Dedifferentiated amniotic fluid mesenchymal stem cell (primary cell): ENCODE measurements around the gene TYMS.

ENCODE experiments used
- DNase-seq: peaks from one replicate; pipeline ENCODE4 v3.0.0-alpha.2; 2016; ENCODE audit errors: extremely low spot score

The TYMS gene

GRCh38 chr18:657311-658000 is at the start of gene TYMS:
TYMS (plus strand) TSS chr18:657653; CDS start chr18:657743, 90 bp downstream.
- DNase-seq = no peak

- no peak for DNase-seq
Observed at GRCh38 chr18:607930-608329, 49.5 kb upstream of the TYMS start.

DNA sequence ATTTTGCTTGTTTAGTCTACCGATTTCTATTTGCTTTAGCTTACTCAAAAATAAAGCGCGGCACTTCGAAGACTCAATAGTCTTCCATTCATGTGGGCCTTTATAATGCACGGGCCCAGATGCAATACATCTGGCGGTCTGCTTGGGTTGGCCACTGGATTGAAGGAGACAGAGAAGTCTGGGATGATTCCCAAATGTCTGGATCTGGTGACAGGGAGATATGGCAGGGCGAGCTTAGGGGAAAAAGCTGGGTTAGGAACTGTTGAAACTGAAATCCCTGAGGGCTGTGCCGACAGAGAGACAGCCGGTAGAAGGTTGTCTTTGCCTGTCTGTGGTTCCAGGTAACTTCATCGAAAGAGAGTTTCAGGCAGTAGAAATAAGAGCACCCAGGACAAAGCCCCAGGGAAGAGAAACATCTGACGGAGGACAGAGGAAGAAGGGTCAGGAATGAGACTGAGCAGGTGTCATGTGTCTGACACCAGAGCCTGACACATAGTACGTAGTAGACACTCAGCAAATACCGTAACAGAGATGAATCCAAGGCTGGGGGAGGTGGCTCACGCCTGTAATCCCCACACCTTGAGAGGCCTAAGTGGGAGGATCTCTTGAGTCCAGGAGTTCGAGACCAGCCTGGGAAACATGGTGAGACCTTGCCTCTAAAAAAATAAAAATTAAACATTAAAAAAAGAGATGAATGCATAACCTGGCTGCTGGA is 47.1 kb upstream of the TYMS start:
- DNase-seq = no peak

- DNase-seq = no peak
Observed at GRCh38 chr18:612156-612555, 45.3 kb upstream of the TYMS start.

- no peak for DNase-seq
Observed at GRCh38 chr18:614193-614592, 43.3 kb upstream of the TYMS start.

GRCh38 chr18:615092-615521 is 42.3 kb upstream of the TYMS start:
- no peak for DNase-seq

- no peak for DNase-seq
Observed at GRCh38 chr18:615773-616172, 41.7 kb upstream of the TYMS start.

DNA sequence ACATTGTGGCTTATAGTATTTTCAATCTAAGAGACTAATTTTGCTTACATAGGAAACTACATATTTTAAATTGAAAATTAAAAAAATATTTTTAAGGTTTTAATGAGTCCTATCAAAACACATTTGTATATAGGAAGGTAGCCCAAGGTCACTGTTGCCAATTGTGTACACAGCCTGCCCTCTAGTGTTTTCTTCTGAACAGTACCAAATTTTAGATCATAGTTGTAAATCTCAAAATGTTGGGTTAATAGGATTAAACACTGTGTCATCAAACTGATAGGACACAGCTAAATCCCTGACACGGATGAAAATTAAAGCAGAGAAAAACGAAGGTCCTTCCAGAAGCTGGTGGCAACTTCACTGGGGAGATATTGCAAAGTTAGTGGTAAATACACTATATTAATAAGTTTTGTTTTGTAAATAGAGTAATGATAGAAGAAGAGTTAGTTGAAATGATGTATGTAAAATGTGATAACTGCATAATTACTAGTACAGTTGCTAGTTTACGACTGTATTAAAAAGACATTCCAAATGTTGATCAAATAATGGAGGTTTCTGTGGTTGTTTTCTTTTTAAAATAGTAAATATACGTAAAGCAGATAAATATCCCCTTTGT is 41.0 kb upstream of the TYMS start:
- DNase-seq = peak; percentile 47

DNA sequence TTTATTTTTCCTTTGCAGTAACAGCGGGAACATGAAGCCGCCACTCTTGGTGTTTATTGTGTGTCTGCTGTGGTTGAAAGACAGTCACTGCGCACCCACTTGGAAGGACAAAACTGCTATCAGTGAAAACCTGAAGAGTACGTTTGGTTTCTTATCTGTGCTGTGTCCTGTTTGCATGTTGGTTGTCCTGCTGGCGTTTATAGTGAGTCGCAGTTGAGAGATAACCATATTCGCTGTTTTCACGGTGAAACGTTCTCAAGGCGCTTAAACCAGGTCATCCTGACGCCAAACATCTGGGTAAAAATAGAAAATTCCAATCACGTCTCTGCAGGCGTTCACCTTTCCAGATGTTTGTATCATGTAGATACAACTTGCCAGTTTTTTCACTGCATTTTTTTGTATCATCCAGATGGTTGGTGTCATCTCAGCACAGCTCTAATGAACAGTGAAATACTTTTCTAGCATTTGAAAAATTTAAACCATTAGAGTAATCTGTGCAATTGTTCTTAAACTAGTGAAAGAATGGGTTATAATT is 39.4 kb upstream of the TYMS start:
- no peak for DNase-seq

DNA sequence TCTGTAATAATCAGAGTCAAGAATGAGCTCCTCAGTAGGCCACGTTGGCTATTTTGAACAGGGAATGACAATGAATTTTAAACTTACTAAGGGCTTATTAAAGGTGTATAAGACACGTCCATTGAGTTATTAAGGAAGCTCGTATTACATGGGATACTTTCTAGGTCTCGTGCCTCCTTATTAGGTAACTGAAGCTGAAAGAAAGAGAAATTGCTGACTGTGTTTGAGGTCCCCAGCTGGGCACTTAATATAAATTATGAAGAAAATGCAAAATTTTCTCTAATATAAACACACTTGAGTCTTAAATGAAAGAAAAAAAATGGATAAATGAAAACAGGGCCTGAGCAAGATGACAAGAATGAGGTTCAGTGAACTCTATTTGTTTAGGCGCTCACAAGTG is 38.8 kb upstream of the TYMS start:
- DNase-seq = no peak

DNA sequence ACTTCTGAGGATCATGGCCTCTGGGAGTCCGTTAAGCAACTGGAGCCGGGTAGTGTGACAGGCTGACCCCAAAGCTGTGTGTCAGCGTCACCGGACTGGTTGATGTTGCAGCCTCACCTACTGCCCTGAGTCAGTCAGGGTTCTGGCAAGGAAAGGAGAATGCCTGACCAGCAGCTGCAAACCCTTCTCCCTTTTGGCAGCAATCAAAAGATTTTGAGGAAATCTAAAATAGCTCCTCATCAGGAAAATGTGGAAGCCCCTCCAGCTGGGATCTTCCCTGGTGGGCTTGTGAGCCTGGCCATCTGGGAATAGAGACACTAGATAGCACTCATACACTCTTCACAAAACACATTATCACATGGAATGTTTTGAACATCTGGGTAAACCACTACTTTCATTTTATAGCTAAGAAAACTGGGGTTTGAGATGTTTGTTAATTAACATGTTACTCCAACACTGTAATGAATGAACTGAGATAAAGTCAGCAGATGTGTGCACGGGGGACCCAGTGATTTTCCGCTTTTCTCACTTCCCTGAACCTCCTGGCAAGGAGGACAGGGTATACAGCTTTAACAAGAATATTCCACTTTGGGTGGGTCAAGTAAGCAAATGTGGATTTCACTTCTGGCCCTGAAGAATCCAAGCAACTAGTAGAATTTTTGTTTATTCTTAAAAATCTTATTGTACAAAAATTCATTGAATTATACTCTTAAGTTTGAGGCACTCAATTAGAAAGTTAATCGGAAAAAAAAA is 36.0 kb upstream of the TYMS start:
- no peak for DNase-seq

- DNase-seq = no peak
Observed at GRCh38 chr18:622289-622688, 35.2 kb upstream of the TYMS start.

DNA sequence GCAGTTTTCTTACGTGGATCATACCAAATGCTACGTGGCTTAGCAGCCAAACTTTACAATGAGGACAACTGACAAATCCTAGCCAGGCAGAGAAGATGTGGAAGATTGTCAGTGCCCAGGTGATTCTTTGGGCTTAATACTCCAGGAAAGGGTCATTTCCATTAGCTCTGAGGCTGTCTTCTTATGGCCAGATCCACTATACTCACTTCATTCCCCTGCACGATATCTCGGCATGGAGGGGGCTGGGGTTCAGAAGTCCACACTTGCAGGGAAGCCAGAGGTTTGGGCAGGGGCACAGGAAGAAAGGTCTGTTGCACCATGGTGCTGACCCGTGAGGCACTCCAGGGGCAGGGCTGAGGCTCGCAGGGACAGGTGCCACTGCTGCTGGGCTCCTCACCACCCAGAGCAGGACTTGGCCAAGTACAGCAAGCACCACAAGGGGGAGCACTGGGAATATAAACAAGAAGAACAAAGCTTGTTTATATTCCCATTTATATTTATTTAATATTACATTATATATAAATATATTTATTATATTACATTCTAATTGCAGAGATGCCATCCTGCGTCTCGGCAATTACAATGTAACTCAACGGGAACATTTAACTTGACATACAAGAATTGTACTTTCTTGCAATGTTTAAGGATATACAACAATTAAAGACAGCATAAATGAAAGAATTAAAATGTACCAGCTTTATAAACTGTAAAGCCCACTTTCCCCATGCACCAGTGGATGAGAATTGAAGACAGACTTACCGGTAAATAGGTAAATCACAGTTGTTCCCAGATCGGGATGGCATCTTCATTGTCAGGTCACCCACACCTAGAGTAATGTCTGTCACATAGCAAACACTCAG is 33.5 kb upstream of the TYMS start:
- DNase-seq = peak; percentile 84

DNA sequence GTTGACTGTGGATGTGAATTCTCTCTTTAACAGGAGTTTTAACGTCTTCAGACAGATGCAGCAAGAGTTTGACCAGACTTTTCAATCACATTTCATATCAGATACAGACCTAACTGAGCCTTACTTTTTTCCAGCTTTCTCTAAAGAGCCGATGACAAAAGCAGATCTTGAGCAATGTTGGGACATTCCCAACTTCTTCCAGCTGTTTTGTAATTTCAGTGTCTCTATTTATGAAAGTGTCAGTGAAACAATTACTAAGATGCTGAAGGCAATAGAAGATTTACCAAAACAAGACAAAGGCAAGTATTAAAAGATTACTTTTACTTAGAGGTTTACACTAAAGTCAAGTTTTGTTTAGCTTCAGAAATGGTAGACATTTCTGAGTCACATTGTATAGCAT is 30.2 kb upstream of the TYMS start:
- no peak for DNase-seq

GRCh38 chr18:629269-630150 is 27.9 kb upstream of the TYMS start:
- DNase-seq = no peak

DNA sequence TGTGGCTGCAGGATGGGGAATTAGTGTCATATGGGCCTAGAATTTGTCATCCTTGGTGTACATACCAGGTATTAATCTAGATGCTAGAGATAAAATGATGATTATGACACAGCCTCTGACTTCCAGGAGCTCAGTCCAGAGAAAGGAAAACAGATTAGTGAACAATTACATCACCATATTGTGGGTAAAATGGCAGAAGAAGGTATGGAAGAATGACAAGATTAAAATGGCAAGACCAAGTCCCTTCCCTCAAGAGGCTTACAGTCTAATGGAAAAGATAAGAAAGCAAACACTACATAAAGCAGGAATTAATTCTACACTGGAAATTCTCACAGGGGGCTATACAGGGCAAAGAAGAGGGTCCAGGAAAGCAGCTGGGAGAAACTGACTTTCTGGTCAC is 25.9 kb upstream of the TYMS start:
- DNase-seq = no peak

DNA sequence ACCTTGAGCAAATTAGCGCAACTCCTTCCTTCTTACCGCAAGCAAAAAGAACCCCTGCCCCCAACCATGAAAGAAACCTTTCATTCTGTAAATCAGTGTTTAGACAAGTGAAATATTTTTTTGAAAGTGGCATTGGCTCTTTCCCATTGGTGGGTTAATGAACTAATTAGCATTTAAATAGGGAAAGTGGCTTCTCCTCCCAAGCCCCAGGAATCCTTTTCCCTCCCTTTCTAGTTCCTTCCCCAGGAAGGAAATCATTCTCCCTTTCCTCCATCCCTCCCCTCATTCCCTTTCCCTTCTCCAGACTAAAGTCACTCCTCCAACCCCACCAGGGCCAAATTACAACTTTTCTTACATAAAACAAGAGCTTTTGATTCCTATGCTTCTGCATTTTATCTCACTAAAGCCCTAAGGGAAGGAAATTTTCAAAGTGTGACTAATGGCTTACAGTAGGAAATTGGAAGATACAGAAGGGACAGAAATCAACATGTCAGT is 22.9 kb upstream of the TYMS start:
- DNase-seq = no peak

DNA sequence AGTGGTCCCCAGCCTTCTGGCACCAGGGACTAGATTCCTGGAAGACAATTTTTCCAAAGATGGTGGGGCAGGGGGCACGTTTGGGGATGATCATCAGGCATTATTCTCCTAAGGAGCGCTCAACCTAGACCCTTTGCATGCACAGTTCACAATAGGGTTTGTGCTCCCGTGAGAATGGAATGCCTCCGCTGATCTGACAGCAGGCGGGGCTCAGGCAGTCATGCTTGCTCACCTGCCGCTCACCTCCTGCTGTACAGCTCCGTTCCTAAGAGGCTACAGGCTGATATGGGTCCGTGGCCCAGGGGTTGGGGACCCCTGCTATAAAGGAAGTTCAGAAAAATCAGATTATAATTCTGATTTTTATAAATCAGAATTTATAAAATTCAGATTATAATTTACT is 22.3 kb upstream of the TYMS start:
- no peak for DNase-seq

- DNase-seq = no peak
Observed at GRCh38 chr18:641224-641623, 16.2 kb upstream of the TYMS start.
